WERI-Rb-1 (cell line): Measurements from ENCODE around the gene FCGR3A.

Experiments
- DNase-seq: peaks from one replicate; pipeline ENCODE4 v3.0.0-alpha.2; 2020
- H3K27ac ChIP-seq: fragments of 250-450 bp; sonication (Bioruptor Pico); 2 replicates; pipeline ENCODE4 v1.5.1; 2020; ENCODE audit warnings: mild to moderate bottlenecking, moderate library complexity
- H3K27me3 ChIP-seq: fragments of 250-450 bp; sonication (Bioruptor Pico); 2 replicates; pipeline ENCODE4 v1.5.1; 2021; ENCODE audit warnings: mild to moderate bottlenecking, low read depth, moderate library complexity; ENCODE audit not compliant: insufficient read depth, severe bottlenecking
- H3K36me3 ChIP-seq: fragments of 250-450 bp; sonication (Bioruptor Pico); 2 replicates; pipeline ENCODE4 v1.5.1; 2020; ENCODE audit warnings: mild to moderate bottlenecking, moderate library complexity
- H3K4me3 ChIP-seq: 2 replicates; pipeline ENCODE4 v1.5.1; 2011; ENCODE audit warnings: low read depth, mild to moderate bottlenecking, control low read depth, low read length
- H3K9me3 ChIP-seq: fragments of 250-450 bp; sonication (Bioruptor Pico); 2 replicates; pipeline ENCODE4 v1.5.1; 2021; ENCODE audit warnings: mild to moderate bottlenecking, moderate library complexity; ENCODE audit not compliant: severe bottlenecking
- CTCF ChIP-seq: IDR thresholded peaks from 2 replicates; pipeline ENCODE4 v1.5.1; 2011; ENCODE audit warnings: low read depth, mild to moderate bottlenecking, control low read depth, inconsistent platforms, low read length

FCGR3A gene

GRCh38 chr1:161499099-161500039, 50.2 kb downstream of the FCGR3A start:
- Histone ChIP-seq H3K27ac (no peak overlapping the region), H3K27me3 (peaks cover 100% of the 10 kb centered on the region), H3K4me3 (no peak overlapping the region), H3K36me3 (no peaks in the 10 kb centered on the region), H3K9me3 (peaks cover 4% of the 10 kb centered on the region)
- no peak for DNase-seq
- TF ChIP-seq CTCF = no peak

GRCh38 chr1:161498646-161499045, 51.0 kb downstream of the FCGR3A start:
- Histone ChIP-seq H3K36me3 (no peaks in the 10 kb centered on the region), H3K27ac (no peak overlapping the region), H3K27me3 (peaks cover 100% of the 10 kb centered on the region), H3K9me3 (peaks cover 4% of the 10 kb centered on the region), H3K4me3 (no peak overlapping the region)
- DNase-seq = no peak
- TF ChIP-seq CTCF = no peak

- DNase-seq = no peak
- Histone ChIP-seq H3K36me3 (no peaks in the 10 kb centered on the region), H3K27me3 (peaks cover 100% of the 10 kb centered on the region), H3K27ac (no peak overlapping the region), H3K9me3 (peaks cover 4% of the 10 kb centered on the region), H3K4me3 (no peak overlapping the region)
- TF ChIP-seq CTCF = no peak
These were observed 51.7 kb downstream of the FCGR3A start for GRCh38 chr1:161497961-161498360.

- no peak for DNase-seq
- TF ChIP-seq CTCF = no peak
- no peak overlapping the region for H3K4me3 ChIP-seq
- no peak overlapping the region for H3K27ac ChIP-seq
- no peaks in the 10 kb centered on the region for H3K9me3 ChIP-seq
- peaks cover 100% of the 10 kb centered on the region for H3K27me3 ChIP-seq
- no peaks in the 10 kb centered on the region for H3K36me3 ChIP-seq
These were observed 54.1 kb downstream of the FCGR3A start for GRCh38 chr1:161495490-161495889.

GRCh38 chr1:161494091-161494735, 55.4 kb downstream of the FCGR3A start:
- Histone ChIP-seq H3K27me3 (peaks cover 100% of the 10 kb centered on the region), H3K36me3 (no peaks in the 10 kb centered on the region), H3K27ac (no peak overlapping the region), H3K4me3 (no peak overlapping the region), H3K9me3 (no peaks in the 10 kb centered on the region)
- TF ChIP-seq CTCF = no peak
- DNase-seq = no peak
